NCI-H2196 (cell line): Measurements from ENCODE around the gene PNMA8A.
"Not testable (repeated sequence)": the region's sequence is repeated elsewhere in the genome, so short reads cannot be mapped to it uniquely, and the experiment has no call there.

ENCODE experiments used
- DNase-seq: peaks from one replicate; lab custom pipeline; 2025; ENCODE audit not compliant: unreplicated experiment; lab: John Stamatoyannopoulos, UW

Gene PNMA8A, protein sequence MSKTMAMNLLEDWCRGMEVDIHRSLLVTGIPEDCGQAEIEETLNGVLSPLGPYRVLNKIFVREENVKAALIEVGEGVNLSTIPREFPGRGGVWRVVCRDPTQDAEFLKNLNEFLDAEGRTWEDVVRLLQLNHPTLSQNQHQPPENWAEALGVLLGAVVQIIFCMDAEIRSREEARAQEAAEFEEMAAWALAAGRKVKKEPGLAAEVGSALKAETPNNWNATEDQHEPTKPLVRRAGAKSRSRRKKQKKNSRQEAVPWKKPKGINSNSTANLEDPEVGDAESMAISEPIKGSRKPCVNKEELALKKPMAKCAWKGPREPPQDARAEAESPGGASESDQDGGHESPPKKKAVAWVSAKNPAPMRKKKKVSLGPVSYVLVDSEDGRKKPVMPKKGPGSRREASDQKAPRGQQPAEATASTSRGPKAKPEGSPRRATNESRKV

DNA sequence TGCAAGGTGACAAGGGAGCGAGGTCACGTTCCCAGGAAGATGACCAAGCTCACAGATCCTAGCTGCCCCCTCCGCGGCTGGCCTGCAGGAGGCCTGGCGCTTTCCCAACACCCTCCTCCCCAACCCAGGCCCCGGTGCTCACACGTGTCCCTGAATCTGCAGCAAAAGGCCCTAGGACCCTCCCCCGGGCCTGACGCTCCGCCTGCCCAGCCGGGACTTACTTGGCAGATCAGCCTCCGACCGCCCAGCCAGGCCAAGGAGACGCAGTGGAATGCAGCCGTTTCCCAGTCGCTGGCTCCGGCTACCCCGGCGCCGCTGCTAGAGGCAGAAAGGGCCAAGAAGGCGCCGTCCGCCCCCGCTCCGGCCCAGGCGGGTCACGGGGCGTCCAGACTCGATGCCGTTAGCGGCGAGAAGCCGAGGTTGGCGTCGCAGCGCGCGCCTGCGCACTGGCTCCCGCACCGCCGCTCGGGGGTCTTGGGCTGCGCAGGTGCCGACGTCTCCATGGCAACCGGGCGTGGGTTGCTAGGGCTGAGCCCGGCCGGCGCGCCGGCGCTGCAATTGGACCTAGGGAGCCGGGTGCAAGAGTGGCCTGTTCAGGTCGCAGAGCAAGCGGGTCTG lies at the start of gene PNMA8A:
TSS of gene PNMA8A (minus strand) at position 448 of the 618 bp plus-strand sequence. CDS start 528 bp downstream, outside the sequence.
- peak; percentile 75 for DNase-seq

DNA sequence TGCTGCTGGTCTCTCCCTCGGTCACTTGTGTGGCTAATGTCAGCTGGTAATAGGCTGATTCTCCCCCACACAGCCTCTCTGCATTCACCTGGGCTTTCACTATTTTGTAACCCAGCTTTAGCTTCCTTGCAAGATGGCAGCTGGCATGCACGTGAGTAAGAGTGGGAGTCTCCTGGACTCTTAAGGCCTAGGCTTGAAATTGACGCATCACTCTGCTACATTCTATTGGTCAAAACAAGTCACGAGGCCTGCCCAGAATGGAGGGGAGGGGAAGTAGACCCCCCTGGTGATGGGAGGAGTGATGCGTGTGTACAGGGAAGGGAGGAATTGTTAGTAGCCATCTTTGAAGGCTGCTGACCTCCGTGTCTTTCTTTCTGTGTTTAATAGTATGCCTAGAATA lies 49.3 kb upstream of the PNMA8A start:
- no peak for DNase-seq

DNA sequence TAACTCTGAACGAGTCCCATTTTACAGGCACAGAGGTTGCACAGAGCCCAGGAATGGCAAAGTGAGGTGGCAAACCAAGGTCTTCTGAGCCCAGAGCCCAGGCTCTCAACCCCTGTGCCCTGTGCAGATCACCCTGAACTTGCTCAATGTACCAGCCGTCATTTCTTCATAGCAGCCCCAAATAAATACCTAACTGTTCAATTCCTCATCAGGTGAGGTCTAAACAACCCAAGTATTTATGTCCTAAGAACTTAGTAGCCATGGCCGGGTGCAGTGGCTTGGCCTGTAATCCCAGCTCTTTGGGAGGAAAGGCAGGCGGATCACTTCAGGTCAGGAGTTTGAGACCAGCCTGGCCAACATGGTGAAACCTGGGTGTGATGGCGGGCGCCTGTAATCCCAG lies 46.1 kb upstream of the PNMA8A start:
- no peak for DNase-seq

DNA sequence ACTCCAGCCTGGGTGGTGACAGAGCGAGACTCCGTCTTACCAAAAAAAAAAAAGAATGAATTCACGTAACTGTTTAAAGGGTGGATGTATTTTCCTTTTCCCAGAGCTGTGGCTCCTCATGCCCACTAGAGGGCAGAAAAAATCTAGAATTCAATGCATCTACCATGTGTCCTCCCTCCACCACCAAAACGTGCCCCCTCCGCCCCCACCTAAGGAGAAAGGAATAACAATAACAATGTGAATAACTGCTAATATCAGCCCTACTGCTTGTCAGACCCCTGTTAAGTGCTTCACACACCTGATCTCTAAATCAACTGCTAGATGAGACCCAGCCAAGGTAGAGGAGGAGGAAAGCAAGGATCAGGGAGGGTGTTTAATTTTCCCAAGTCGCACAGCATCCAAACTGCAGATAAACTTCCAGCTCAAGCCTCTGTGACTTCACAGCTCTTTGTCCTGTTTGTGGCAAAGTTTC lies 44.6 kb upstream of the PNMA8A start:
- DNase-seq: peak; percentile 60

DNA sequence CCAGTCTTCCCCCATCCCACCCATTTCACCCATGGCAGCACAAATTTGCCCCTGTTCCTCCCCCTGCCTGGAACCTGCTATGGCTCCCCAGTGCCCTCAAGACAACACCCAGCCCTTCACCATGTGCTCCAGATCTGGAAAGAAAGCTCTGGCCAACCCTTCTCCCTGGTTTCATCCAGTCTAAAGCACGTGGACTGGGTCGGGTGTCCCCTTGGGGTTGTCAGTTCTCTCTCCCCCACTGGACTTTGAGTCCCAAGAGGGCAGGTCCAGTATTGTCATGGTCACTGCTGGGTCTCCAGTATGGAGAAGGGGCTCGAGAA lies 43.9 kb upstream of the PNMA8A start:
- no peak for DNase-seq

DNA sequence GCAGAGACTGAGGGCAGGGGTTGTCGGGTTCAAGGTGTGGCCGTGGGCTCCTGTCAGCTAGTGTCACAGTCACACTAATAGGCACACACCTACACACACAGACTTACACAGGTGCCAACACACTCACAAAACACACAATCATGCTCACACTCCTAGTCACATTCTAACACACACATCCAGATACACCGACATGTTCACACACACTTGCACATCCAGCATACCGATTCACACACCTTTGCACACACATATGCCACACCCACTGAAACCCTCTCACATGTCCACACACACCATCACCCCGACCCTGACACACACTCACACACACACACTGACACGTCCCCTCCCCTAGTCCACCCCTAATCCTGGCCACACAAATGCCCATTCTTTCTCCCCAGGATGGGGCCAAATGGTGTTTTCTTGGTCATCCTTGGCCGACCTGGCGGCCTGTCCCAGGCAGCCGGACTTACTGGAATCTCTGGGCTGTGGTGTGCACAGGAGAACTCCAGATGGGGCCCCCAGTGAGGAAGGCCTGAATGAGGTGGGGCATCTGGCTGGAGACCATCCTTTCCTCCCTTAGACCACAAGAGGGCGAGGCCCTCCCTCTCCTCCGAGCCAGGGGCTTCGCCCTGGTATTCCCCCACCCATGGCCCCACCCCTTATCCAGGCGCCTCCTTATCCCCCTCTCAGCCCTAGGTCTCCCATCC lies 43.4 kb upstream of the PNMA8A start:
- no peak for DNase-seq

DNA sequence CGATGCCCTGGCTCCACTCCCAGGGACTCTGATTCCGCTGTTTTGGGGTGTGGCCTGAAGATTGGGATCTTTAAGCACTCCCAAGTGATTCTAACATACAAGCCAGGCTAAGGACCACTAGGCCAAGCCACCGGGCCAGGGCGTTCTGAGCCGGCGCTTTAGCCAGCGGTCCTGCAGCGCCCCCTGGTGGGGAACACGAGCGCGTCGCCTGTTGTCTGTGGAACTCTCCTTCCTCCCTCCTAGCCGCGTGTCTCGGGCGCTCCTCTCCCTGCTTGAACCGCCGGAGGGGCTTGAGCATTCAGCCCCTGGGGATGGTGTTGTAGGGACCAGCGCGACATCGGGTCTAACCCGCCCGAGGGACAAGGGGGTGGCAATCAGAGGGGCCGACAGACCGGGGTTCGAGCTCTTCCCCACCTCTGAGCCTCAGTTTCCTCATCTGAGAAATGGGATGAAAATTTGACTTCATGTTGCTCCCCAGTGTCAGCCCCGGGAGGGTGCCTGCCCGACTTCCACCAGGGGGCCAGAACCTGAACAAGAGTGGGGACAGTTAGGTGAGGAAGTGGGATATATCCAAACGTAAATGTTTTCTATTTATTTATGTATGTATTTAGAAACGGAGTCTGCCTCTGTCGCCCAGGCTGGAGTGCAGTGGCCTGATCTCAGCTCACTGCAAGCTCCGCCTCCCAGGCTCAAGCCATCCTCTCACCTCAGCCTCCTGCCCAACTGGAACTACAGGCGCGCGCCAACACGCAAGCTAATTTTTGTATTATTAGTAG lies 42.3 kb upstream of the PNMA8A start:
- DNase-seq: peak; percentile 84

DNA sequence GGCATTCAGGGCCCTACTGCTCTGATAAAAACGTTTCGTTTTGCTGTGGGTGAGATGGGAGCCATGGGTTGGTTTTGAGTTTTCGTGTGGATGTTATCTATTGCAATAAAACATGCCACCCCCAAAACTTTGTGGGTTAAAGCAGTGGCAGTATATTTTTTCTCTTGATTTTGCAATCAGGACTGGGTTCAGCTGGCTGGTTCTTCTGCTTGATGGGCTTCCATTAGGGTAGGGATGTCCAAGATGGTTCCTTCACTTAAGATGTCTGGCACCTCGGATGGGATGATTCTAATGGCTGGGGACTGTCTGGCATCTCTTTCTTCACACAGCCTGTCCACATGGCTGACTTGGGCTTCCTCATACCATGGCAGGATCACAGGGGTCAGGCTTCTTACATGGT lies 39.9 kb upstream of the PNMA8A start:
- no peak for DNase-seq

DNA sequence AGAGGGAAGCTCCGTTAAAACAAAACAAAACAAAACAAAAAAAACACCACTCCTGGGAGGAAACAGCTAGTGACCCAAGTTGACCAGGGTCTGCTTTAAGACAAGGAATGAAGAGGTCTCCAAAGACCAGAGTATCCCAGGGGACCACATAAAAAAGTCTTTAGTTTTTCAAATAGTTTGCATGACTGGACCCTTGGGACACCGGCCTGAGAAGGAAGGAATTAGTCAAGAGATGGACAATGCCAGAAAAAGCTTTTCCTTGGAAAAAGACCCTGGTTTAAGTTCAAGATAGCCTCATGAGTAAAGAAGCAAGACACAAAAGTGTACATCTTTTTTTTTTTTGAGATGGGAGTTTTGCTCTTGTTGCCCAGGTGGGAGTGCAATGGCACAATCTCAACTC lies 36.8 kb upstream of the PNMA8A start:
- DNase-seq: no peak

DNA sequence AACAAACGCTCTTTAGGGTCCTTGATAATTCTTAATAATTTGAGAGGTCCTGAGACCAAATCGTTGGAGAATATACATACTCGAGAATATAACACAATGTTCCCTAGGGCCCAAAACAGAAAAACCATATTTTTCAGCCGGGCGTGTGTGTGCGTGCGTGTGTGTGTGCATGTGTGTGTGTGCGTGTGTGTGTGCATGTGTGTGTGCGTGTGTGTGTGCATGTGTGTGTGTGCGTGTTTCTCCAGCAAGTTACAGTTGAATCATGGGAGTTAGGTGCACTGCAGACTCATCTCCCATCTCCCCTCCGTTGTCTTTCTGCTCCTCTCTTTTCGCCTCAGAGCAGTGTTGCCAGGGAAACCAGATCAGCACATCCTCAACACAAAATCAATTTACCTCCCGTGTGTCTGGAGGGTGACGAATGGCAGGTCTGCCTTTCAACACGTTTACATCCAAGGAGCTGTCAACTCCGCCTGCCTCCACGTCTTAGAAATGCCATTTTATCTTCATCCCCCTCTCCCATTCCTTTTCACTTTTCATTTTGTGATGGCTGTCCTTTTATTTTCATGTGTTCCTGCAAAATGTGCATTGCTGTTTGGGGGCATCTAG lies 32.6 kb upstream of the PNMA8A start:
- no peak for DNase-seq

DNA sequence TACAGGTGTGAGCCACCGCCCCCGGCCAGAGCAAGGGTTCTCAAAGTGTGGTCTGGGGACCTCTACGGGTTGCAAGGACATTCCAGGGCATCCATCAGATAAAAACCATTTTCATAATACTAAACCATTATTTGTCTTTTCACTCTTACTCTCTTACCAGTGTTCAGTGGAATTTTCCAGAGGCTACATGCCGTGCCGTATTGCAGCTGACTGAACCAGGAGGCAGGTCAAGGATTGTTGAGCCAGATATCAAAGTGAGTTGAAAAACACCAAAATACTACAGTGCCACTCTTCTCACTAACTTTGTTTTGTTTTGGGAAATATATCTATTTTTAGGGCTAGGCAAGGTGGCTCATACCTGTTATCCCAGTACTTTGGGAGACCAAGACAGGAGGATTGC lies 31.5 kb upstream of the PNMA8A start:
- no peak for DNase-seq

DNA sequence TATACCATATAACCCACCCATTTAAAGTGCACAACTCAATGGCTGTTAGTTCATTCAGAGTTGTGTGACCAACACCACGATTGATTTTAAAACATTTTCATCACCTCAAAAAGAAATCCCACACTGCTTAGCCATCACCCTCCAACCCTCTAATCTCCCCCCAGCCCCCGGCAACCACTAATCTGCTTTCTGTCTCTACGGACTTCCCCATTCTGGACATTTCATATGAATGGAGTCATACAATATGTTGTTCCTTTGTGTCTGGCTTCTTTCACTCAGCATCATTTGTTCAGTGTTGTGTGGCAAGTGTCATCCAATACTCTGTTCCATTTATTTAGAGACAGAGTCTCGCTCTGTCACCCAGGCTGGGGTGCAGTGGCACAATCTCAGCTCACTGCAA lies 28.3 kb upstream of the PNMA8A start:
- no peak for DNase-seq

DNA sequence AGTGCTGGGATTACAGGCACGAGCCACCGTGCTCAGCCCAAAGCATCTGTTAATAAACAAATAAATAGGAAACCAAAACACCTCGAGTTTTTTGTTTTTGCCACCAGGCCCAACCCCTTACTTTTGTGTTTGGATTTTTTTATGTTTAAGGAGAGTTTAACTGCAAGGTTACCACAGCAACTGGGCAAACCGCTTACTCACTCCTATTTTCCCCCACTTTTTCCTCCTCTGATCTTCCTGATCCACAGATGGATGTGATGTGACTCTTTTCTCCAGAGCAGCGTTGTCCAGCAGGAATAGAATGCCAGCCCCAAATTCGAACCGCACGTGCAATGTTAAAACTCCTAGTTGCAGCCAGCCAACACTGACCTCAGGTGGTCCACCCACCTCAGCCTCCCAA lies 26.4 kb upstream of the PNMA8A start:
- no peak for DNase-seq

DNA sequence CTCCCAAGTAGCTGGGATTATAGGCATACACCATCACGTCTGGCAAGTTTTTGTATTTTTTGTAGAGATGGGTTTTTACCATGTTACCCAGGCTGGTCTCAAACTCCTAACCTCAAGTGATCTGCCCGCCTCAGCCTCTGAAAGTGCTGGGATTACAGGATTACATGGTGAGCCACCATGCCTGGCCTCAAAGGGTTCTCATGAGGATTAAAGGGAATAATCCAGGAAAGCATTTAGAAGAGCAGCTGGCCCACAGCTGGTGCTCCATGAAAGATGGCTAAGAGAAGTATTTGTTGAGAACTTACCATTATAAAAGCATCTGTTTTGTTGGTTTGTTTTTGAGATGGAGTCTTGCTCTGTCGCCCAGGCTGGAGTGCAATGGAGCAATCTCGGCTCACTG lies 25.5 kb upstream of the PNMA8A start:
- DNase-seq: not testable (repeated sequence)

DNA sequence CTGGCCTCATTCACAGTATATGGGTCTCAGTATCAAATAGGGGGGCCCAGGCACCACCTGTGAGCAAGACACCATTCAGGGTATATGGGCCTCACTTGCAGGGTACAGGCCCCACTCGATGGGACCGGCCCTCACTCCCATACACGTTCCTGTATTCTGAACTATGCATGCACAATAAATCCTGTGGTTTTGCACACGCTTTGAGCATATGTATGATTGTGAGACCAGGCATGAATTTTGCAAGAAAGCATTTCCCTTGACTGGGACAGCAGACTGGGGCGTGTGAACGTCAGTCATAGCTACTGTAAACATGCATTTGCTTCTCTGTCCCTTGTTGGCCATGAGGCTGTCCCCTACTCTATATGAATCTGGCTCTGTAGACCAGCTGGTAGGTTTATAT lies 24.9 kb upstream of the PNMA8A start:
- no peak for DNase-seq

DNA sequence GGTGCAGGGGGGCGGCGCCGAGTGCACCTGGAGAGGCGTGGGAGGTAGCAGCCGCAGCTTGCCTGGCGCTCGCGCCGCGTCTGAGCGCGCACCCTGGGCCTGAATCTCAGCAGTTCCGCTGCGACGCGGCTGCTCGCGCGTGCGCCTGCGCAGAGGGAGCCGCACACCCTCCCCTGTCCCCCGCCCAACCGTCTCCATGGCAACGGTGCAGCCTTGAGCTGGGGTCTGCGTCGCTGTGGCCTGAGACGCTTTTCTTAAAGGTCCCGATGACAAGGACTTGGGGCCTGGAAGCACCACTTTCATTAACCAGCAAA lies 24.4 kb upstream of the PNMA8A start, which contains the start of gene PNMA8B:
TSS of gene PNMA8B (minus strand) at position 82 of the 314 bp plus-strand sequence. CDS start 402 bp downstream, outside the sequence.
- DNase-seq: peak; percentile 89

DNA sequence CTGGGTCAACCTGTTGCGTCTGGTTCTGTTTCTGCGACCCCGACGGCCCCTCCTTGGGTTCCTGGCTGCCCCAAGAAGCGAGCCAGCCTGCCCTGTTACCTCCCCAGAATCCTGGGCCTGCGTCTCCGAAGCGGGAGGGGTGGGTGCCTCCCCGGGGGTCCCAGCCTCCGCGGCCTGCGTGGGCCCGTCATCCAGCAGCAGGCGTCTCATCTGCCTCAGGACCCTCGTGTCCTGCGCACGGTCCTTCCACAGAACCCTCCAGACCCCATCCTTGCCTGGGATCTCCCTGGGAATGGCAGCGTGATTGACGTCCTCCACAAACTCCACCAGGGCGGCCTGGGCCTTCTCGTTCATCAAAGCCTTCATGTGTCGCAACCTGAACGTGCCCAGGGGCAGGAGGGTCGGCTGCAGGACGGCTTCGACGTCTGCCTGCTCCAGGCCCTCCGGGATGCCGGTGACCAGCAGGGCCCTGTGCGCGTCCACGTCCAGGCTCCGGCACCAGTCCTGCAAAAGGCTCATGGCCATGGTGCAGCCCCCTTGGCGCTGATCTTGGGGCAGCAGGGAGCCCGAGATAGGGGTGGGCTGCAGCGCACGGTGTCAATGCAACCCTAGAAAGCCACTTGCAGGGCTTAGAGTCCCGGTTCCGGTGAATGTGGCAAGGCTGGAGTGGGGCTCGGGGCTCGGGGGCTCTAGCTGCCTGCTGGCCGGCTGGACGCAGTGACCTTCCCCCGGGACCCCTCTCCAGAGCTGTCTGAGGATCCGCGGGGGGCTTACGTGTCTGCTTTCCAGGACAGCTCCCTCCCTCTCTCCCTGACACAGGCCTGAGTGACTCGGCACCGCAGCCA lies 23.8 kb upstream of the PNMA8A start:
- no peak for DNase-seq

DNA sequence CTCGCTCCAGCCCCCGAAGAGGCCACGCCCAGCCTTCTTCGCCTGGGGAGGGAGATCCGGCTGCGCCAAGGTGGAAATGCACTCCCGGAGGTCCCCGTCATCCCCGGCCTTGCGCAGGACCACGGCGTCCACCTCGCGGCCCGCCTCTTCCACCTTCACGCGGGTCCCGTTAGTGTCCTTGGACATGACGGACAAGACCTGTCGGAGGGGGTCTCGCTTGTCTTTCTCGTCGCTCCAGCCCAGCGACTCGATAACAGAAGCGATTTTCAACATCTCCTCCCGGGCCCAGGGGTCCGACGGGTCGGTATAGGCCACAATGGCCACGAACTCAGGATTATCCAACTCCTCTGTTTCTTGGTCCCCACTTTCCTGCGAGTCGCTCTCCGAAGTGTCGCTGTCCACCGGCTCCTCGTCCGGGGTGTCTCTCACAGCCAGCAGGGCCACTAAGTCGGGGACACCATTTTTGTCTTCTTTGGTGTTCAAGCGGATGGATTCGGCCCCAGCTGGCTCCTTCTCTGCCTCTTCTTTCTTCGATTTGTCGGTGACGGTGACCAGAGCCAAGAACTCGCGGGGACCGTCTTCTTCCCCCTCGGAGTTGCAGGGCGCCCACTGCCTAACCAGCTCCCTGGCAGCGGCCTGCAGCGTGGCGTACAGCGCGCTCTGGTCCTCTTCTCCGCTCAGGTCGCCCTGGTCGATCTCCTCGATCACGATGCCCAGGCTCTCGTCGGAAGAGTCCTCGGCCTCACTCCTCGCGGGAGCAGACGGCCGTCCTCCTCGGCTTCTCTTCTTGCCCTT lies 23.0 kb upstream of the PNMA8A start:
- no peak for DNase-seq
